ENCODE results near the gene GLI1.

GLI1 gene

DNA sequence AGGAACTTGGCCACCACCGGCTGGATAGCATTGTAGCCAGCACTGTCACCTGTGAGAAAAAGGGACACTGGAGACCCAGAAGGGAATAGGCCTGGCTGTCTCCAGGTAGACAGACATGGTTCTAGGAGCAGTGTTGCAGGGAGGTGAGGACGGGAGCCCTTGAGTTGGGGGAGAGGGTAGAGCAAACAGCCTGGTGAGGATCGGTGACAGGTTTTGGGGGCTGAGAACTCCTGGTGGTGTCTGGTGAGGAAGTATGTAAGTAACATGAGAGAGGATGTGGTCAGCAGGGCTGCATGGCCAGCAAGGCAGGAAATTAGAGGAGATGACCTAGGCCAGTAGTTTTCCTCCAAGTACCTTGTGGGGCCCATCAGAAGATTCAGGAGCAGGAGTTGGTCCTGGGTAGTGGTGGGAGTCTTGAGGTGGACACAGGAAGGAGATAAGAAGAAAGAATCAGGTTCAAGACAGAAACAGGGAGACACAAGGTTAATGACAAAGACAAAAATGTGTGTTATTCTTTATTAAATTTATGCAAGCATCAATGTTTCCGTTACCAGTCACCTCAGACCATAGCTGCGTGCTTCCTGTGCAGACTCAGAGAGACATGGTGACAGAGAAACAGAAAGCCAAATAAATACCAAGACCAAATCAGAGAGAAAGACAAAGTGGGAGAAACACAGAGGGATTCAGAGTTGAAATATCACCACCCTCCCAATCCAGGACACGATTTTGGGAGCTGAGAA, 20.0 kb downstream of the GLI1 start, which contains the start of gene ARHGAP9:
Gene ARHGAP9, minus strand, starts transcription at position 491 of the 740 bp plus-strand sequence. Its CDS starts 460 bp downstream, at position 31.
- H3K9ac ChIP-seq (ENCODE audit: low read length), result peak within 1 kb of the TSS; percentile 43
- H3K36me3 ChIP-seq (ENCODE audit: low read length), result no peaks in the 10 kb centered on the region
- H3K79me2 ChIP-seq (ENCODE audit: insufficient read depth, low read length), result no peaks in the 10 kb centered on the region
- H3K9me3 ChIP-seq (ENCODE audit: insufficient read depth, low read length), result no peaks in the 10 kb centered on the region
- H3K27me3 ChIP-seq (ENCODE audit: low read length), result no peaks in the 10 kb centered on the region
- H3K4me2 ChIP-seq (ENCODE audit: low read depth, low read length, poor library complexity, severe bottlenecking), result peak within 1 kb of the TSS; percentile 54
- peak within 1 kb of the TSS; percentile 83 for H2AFZ ChIP-seq (ENCODE audit: low read depth, low read length, severe bottlenecking)
- H3K27ac ChIP-seq (ENCODE audit: low read depth, low read length), result peak within 1 kb of the TSS; percentile 71
- no peaks in the 10 kb centered on the region for H3K9me2 ChIP-seq (replicated peaks; ENCODE audit: insufficient read depth, low read length)
- no peaks in the 10 kb centered on the region for H4K20me1 ChIP-seq (ENCODE audit: low read depth, low read length)
- H3F3A ChIP-seq (ENCODE audit: insufficient read depth), result peaks cover 12% of the 10 kb centered on the region; the same call in 1 of the 2 replicates
- TF ChIP-seq EZH2phosphoT487 (conservative IDR thresholded peaks at IDR 0.05; ENCODE audit: low read length), result no peak
- TF ChIP-seq, protein P1, sequence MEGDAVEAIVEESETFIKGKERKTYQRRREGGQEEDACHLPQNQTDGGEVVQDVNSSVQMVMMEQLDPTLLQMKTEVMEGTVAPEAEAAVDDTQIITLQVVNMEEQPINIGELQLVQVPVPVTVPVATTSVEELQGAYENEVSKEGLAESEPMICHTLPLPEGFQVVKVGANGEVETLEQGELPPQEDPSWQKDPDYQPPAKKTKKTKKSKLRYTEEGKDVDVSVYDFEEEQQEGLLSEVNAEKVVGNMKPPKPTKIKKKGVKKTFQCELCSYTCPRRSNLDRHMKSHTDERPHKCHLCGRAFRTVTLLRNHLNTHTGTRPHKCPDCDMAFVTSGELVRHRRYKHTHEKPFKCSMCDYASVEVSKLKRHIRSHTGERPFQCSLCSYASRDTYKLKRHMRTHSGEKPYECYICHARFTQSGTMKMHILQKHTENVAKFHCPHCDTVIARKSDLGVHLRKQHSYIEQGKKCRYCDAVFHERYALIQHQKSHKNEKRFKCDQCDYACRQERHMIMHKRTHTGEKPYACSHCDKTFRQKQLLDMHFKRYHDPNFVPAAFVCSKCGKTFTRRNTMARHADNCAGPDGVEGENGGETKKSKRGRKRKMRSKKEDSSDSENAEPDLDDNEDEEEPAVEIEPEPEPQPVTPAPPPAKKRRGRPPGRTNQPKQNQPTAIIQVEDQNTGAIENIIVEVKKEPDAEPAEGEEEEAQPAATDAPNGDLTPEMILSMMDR (IDR thresholded peaks at IDR 0.05; ENCODE audit: insufficient read depth, low read length, poor library complexity, severe bottlenecking), result no peak
- no peak within 1 kb of the TSS for H3K4me3 ChIP-seq (ENCODE audit: insufficient read depth, low read length, poor library complexity, severe bottlenecking)

DNA sequence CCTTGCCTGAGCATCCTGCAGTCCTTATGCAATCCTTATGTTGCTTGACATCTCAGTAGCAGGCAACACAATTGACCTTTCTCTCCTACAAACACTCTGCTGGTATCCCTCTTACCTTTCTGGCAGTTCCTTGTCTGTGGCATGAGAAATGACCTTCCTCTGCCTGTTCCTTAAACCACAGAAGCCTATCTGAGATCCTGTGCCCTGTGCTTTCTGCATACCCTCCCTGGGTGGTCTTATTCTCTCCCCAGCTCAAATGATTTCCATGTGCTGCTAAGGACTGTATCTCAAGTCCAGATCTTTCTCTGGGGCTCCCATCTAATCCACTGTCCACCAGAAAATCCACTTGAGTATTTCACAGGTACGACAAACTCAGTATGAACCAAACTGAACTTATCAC, 22.1 kb downstream of the GLI1 start:
- TF ChIP-seq, protein P1 (IDR thresholded peaks at IDR 0.05; ENCODE audit: insufficient read depth, low read length, poor library complexity, severe bottlenecking), result no peak
- TF ChIP-seq EZH2phosphoT487 (conservative IDR thresholded peaks at IDR 0.05; ENCODE audit: low read length), result no peak
- peaks cover 12% of the 10 kb centered on the region; the same call in 1 of the 2 replicates for H3F3A ChIP-seq (ENCODE audit: insufficient read depth)
- no peaks in the 10 kb centered on the region for H4K20me1 ChIP-seq (ENCODE audit: low read depth, low read length)
- H3K9me3 ChIP-seq (ENCODE audit: insufficient read depth, low read length), result no peaks in the 10 kb centered on the region
- H3K79me2 ChIP-seq (ENCODE audit: insufficient read depth, low read length), result no peaks in the 10 kb centered on the region
- H3K9me2 ChIP-seq (replicated peaks; ENCODE audit: insufficient read depth, low read length), result no peaks in the 10 kb centered on the region
- no peak overlapping the region for H3K9ac ChIP-seq (ENCODE audit: low read length)
- no peak overlapping the region for H2AFZ ChIP-seq (ENCODE audit: low read depth, low read length, severe bottlenecking)
- H3K36me3 ChIP-seq (ENCODE audit: low read length), result no peaks in the 10 kb centered on the region
- no peak overlapping the region for H3K27ac ChIP-seq (ENCODE audit: low read depth, low read length)
- H3K4me2 ChIP-seq (ENCODE audit: low read depth, low read length, poor library complexity, severe bottlenecking), result no peak overlapping the region
- no peak overlapping the region for H3K4me3 ChIP-seq (ENCODE audit: insufficient read depth, low read length, poor library complexity, severe bottlenecking)
- no peaks in the 10 kb centered on the region for H3K27me3 ChIP-seq (ENCODE audit: low read length)

DNA sequence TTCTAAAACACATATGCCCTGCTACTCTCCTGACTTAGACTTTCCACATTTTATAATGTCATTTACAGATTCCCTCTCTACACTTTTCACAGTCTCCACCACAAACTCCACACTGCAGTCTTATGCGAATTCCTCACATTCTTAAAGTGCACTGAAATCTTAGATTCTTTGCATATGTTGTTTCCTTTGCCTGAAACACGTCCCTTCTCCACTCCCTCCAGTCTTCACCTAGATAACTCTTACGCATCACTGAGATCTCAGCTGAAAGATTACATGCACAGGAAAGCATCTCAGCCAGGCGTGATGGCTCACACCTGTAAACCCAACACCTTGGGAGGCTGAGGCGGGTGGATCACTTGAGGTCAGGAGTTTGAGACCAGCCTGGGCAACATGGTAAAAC, 23.9 kb downstream of the GLI1 start:
- peaks cover 5% of the 10 kb centered on the region; the same call in 1 of the 2 replicates for H3F3A ChIP-seq (ENCODE audit: insufficient read depth)
- no peaks in the 10 kb centered on the region for H3K9me2 ChIP-seq (replicated peaks; ENCODE audit: insufficient read depth, low read length)
- no peak overlapping the region for H3K27ac ChIP-seq (ENCODE audit: low read depth, low read length)
- H2AFZ ChIP-seq (ENCODE audit: low read depth, low read length, severe bottlenecking), result no peak overlapping the region
- H3K4me2 ChIP-seq (ENCODE audit: low read depth, low read length, poor library complexity, severe bottlenecking), result no peak overlapping the region
- no peak overlapping the region for H3K4me3 ChIP-seq (ENCODE audit: insufficient read depth, low read length, poor library complexity, severe bottlenecking)
- H3K79me2 ChIP-seq (ENCODE audit: insufficient read depth, low read length), result peaks cover 6% of the 10 kb centered on the region
- no peak overlapping the region for H3K9ac ChIP-seq (ENCODE audit: low read length)
- no peaks in the 10 kb centered on the region for H3K36me3 ChIP-seq (ENCODE audit: low read length)
- TF ChIP-seq, protein P1 (IDR thresholded peaks at IDR 0.05; ENCODE audit: insufficient read depth, low read length, poor library complexity, severe bottlenecking), result no peak
- TF ChIP-seq EZH2phosphoT487 (conservative IDR thresholded peaks at IDR 0.05; ENCODE audit: low read length), result no peak
- H3K27me3 ChIP-seq (ENCODE audit: low read length), result no peaks in the 10 kb centered on the region
- H3K9me3 ChIP-seq (ENCODE audit: insufficient read depth, low read length), result no peaks in the 10 kb centered on the region
- H4K20me1 ChIP-seq (ENCODE audit: low read depth, low read length), result no peaks in the 10 kb centered on the region
